ENCODE measurements around the gene MT1G.
"Not testable (repeated sequence)": the region's sequence is repeated elsewhere in the genome, so short reads cannot be mapped to it uniquely, and the experiment has no call there.

MT1G gene

DNA sequence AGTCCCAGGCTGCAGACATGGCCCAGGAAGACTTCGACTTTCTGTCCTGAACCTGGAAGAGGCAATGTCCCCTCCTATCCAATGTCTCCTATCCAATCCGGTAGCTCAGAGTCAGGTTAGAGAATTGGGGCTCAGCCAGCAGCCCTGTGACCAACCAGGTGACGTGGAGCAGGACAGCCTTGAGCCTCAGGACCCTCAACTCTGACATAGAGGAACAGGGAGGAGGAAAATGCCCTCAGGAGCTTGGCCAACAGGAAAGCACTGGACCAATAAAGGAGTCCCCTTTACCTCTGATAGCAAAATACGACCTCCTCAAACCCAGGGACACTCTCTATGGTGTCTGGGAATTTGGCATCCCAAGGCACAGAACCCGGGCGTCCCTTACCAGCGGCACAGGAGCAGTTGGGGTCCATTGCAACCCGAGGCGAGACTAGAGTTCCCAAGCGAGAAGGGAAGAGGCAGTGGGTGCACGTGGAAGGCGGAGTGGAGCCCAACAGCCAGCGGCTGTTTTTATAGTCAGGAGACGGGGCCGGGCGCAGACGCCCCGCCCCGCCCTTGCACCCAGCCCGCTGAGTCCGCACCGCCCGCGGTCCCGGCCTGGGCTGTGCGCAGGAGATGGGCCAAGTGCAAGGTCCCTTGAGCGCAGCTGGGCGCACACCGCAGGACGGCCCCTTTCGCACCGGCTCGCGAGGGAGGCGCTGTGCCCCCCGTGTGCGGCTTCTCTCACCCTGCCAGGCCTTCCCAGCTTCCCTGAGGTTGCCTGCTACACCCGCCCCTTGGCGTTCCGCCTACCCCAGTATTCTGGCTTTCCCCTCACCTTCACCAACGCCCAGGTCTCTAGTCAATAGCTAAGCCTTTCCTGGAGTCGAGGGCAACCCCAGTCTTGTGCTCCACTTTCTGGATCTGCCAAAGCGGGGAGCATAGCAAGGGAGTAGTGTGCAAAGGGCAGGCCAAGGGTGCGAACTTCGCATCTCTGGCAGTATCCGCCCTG lies at the start of gene MT1G:
TSS of gene MT1G (minus strand) at position 485 of the 991 bp plus-strand sequence. CDS start at position 413, 72 bp downstream.
- no peak for DNase-seq

DNA sequence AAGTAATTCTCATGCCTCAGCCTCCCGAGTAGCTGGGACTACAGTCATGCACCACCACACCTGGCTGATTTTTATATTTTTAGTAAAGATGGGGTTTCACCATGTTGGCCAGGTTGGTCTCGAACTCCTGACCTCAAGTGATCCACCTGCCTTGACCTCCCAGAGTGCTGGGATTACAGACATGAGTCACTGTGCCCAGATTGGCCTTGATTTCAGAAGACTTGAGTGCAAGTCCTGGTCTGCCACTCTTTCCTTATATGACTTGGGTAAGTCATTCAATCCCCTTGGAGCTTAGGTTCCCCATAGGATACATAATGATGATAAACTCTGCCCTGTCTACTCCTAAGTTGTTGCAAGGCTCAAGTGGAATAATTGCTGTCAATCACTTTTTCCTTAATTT lies 49.7 kb upstream of the MT1G start:
- not testable (repeated sequence) for DNase-seq

- DNase-seq = no peak
Measured at GRCh38 chr16:56716761-56717160, 48.9 kb upstream of the MT1G start.

DNA sequence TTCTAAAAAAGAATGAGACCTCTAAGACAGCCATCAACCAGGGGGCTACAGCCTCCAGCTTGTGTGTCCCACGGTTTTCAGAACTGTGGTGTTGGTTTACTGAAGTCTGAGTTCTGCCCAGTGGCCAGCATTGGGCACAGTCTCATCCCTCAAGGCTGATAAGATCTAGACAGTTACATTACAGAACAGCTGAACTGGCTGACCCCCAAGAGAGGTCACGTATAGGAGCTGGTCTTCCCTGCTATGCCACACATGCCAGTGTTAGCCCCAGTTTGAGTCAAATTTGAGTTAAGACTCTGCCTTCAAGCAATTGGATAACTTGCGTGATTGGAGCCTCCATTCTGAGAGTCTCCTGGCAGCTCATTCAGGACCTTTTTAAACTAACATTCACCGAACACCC lies 47.3 kb upstream of the MT1G start:
- DNase-seq = no peak

DNA sequence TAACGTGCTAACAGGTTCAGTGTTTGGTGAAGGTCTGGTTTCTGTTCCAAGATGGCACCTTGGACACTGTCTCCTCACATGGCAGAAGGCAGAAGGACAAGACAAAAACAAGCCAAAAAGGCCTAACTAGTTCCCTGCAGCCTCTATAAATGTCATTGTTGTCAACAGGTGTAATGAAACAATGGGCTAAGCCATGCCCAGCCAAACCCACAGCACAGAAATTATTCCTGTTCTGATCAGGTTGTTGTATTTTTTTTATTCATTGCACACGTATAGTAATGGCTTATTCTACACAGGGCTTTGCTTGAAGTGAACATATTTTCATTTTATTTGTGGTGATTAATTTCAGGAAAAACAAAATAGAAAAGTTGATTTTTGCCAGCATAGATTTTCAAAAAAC lies 45.9 kb upstream of the MT1G start:
- DNase-seq = no peak

DNA sequence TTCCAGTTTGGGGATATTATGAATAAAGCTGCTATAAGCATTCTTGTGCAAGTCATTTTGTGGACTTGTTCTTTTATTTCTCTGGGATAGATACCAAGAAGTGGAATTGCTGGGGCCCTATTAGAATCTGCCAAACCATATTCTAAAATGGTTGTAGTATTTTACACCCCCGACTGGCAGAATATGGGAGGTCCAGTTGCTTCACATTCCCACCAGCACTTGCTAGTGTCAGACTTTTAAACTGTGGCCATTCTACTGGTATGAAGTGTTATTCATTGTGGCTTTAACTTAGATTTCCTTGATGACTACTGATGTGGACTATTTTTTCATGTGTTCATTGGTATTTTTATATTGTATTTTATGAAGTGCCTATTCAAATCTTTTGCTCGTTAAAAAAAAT lies 44.0 kb upstream of the MT1G start:
- no peak for DNase-seq

- DNase-seq = no peak
Measured at GRCh38 chr16:56710181-56710737, 42.4 kb upstream of the MT1G start.

DNA sequence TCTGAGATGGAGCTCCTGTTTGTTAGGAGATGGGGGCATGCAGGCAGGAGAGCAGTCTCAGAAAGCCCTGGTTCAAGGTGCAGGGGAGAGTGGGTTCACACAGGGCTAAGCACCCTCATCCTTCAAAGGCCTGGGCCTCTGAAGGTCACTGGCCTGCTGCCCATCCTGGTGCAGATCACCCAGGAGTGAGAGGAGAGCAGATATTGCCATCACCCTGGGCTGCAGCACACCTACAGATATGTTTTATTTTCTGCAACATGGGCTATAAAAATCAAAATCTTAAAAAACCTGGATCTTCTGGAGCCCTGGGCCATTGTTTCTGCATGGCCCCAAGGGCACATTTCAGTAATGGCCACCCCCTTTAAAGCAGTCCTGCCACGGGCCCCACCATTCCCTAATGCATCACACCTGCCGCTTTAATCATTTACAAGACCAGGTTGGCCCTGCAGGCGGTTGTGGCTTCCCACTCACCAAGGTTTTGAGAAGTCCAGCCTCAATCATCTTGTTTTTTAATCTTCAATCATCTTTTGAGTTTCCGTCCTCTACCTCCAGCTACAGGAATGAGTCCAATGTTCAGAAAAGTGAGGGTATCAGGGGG lies 41.7 kb upstream of the MT1G start:
- DNase-seq = no peak

- DNase-seq = no peak
Measured at GRCh38 chr16:56708525-56709442, 40.9 kb upstream of the MT1G start.

- DNase-seq = no peak
Measured at GRCh38 chr16:56702836-56703235, 35.0 kb upstream of the MT1G start.

- DNase-seq = no peak
Measured at GRCh38 chr16:56701534-56701933, 33.7 kb upstream of the MT1G start.

GRCh38 chr16:56700631-56701030 lies 32.8 kb upstream of the MT1G start:
- DNase-seq = no peak

DNA sequence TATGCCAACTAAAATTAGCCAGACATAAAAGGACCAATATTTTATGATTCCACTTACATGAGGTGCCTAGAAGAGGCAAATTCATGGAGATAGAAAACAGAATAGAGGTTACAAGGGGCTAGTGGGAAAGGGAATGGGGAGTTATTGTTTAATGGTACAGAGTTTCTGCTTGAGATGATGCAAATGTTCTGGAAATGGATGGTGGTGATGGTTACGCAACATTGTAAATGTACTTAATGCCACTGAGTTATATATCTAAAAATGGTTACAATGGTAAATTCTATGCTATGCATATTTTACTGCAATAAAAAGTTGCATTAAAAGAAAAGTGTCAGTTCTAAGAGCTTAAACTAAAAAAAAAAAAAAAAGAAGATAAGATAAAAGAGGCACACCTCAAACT lies 32.3 kb upstream of the MT1G start:
- DNase-seq = no peak

DNA sequence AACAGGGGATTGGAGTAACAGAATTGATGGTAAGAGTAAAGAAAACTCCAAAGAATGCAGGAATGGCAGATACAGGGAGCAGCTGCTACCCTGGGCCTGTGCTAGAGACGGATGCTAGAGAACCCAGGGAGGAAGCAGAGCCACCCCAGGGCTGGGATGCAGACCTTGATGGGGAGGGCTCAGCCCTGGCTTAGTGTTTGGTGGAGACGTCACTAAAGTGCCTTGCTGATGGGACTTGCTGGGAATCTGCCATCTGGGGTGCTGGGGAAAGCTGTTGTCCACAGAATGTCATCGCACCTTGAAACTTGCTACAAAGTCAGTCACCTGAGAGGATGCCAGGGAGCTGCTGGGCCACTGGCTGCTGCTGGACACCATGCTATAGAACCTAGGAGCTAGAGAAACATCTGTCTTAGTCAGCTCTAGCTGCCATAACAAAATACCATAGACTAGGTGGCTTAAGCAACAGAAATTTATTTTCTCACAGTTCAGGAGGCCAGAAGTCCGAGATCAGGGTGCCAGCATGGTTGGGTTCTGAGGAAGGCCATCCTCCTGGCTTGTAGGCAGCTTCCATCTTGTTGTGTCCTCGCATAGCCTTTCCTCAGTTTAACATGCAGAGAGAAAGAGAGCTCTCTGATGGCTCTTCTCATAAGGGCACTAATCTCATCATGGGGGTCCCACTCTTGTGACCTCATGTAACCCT lies 29.7 kb upstream of the MT1G start:
- DNase-seq = no peak

DNA sequence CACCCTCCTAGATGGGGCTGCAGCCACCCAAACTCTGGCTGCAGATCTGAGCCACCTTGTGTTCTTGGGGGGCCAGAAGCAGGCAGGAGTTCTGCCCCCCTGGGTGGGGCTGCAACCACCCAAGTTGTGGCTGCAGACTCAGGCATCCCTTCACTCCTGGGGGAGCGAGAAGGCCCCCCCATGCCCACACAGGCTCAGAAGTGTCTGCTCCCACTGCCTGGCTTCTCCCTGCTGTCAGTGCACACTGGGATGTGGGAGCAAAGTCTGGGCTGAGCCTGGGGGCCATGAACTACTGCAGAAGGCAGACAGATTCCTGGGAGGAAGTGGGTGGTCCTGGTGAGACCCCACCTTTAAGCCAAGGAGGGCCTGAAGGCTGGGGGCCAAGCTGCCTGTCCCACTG lies 27.4 kb upstream of the MT1G start:
- no peak for DNase-seq

GRCh38 chr16:56691885-56692284 lies 24.0 kb upstream of the MT1G start:
- DNase-seq = no peak

DNA sequence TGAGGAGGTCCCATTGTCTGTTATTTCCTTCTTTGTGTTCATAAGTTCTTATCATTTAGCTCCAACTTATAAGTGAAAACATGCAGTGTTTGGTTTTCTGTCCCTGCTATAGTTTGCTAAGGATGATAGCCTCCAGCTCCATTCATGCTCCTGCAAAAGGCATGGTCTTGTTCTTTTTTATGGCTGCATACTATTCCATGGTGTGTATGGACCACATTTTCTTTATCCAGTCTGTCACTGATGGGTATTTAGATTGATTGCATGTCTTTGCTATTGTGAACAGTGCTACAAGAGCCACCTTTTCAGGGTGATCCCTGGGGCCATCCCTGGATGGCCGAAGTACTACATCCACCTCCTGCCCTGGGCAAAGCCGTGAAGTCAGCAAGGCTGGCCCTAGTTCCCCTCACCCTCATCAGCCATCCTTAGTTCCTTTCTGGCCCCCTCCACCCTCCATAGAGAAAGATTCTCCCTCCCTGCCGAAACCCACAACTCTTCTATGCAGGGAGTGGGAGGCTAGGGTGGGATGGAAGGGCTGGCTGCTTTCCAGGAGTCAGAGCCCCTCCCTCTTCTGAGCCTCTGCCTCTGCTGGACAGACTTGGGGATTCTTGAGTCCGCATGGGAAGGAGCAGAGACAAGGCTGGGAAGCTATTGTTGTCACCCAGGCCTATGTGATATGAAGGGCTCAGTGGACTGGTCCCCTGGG lies 22.7 kb upstream of the MT1G start:
- no peak for DNase-seq

DNA sequence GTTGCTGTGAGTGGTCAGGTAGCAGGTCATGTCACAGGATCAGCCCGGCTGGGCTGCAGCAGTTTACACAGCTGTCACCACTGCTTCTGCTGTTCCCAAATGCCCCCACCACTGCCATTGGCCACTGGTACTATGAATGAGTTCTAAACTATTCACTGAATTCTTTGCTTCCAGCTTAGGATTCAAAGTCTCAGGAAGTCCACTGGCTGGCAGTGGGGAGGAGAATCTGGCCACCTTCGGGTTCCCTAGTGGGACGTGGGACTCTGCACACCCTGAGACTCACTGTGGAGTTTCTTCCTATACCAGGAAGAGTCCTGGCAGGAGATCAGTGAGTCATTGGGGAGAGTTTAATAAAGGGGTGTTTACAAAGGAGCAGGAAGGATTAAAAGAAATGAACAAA lies 21.3 kb upstream of the MT1G start:
- DNase-seq = no peak

- DNase-seq = no peak
Measured at GRCh38 chr16:56688762-56689161, 20.9 kb upstream of the MT1G start.

- DNase-seq = no peak
Measured at GRCh38 chr16:56686758-56687157, 18.9 kb upstream of the MT1G start.

DNA sequence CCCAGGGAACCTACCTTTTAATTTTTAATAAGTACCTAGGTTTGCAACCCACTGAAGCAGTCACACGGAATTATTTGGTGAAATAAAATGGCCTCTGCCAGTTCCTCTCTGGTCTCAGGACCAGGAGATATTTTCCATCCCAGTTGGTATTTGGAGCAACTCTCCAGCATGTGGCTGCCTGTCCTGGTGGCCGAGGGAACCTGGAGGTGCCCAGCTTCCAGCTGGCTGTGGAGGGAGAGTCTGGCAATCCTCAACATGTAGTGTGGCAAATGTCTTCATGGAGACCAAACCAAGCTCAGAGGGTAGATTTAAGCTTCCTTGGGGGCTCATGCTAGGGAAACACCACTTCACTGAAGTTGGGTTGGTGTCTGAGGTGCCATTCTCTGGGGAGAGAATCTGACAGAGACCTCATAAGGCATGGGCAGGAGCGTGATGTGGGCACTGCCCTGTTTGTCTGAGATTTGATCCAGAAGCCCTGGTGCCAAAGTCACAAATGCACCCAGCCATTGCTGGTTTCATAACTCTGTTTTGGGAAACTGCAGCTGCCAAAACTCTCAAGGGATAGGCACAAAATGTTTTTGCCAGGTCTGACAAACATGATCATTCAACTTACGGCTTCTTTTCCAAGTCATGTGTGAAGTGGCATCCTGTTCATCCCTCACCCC lies 17.2 kb upstream of the MT1G start:
- DNase-seq = no peak
